ENCODE results near the gene NCOA4.
"Not testable (repeated sequence)": the region's sequence is repeated elsewhere in the genome, so short reads cannot be mapped to it uniquely, and the experiment has no call there.

The NCOA4 gene

DNA sequence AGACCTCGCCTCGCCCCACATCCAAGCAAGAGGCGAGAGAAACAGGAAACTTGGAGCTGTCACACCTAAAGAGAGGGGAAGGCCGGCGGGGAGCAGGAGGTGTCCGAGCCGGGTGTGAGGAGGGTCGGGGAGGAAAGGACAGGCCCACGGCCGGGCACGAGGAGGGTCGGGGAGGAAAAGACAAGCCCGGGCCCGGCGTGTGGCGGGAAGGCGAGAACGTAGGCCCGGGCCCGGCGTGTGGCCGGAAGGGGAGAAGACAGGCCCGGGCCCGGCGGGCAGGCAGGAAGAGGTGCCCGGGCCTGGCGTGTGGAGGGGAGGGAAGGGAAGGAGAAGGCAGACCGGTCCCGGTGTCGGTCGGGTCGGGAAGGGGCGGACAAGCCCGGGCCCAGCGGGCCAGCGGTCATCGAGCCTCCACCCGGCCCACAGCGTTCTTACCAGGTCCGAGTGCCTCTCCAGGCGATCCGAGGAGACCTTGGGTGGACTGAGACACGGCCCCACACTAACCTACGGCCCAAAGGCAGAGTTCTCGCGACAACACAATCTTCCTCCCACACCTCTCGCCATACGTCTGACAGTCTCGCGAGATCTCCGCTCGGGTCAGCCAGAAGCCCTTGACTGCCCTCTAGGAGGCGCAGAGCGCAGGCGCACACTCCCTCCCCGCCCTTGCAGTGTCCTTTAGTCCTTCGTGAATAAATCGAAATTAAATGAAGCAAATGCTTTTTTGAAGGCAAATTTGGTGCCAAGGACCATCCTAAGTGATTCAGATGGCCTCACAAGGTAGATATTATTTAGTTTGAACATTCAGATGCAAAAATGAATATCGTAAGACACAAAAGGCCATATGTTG is at the start of gene NCOA4:
TSS of gene NCOA4 (minus strand) at position 533 of the 847 bp plus-strand sequence. CDS start 13,943 bp downstream, outside the sequence.
- DNase-seq (ENCODE audit: low spot score): peak; percentile 96

DNA sequence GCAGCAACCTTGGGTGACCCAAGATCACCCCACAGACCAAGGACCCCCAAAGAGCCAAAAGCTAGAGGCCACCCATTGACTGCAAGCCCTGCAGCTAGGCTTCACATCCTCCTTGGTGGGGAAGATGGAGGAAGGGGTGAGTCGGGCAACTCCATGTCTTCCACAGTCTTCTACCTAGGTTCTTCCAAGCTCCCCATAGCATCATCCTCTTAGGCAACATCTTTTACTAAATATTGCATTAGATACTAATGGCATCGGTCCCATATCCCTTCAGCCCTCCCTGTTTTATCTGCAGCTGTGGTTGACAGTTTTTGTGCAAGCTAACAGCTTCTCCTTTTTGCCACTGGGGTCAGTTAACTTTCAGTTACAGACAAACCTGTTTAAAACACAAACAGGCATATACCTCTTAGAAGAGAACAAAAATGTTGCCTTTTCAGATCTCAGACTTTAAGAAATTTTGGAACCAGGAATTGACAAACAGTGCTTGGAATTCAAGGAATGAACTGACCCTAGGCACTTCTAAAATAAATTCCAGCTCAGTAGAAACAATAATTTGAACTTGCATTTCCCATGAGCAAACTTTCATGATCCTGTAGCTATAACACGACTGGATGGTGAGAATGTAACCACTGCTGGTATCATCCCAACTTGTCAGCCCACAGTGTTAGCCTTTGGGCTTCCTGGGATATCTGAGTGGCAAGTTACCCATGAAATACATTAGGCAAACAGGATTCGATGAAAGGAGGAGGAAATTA is 49.6 kb upstream of the NCOA4 start:
- DNase-seq (ENCODE audit: low spot score): no peak

DNA sequence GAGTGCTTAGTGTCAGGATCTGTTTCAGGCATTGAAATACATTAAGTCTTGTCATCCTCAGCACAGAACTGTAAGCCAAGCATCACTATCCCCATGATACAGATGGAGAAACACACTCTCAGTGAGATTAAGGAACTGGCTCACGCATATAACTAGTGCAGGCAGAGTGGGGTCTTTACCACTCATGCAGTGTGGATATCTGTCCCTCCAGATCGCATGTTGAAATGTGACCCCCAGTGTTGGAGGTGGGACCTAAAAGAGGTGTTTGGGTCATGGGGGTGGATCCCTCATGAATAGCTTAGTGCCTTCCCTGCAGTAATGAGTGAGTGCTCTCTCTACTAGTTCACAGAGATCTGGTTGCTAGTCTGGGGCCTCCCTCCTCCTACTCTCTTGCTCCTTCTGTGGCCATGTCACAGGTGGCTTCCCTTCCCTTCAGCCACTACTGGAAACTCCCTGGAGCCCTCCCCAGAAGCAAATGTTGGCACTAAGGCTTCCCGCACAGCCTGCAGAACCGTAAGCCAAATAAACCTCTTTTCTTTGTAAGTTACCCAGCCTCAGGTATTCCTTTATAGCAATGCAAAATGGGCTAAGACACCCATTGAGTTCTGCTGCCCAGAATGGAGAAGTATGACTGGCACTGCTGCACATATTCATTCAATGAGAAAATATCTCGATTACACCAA is 47.4 kb upstream of the NCOA4 start:
- no peak for DNase-seq (ENCODE audit: low spot score)

DNA sequence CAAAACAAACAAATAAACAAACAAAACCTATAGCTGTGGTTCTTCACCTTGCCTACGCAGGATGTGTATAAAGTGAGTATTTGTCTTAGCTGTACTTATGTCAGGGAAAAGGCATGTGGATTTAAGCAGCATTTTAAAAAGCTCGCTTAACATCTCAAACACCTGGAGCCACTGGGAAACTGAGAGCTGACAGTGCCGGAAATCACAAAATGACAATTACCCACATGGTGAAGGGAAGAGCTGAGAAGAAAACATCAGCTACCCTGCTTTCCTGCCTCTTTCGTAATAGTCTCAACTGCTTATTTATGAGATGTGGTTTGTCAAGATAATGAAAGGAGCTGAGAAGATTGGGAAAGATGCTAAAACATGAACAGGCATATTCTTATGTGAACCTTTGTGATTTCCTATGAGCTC is 46.7 kb upstream of the NCOA4 start:
- DNase-seq (ENCODE audit: low spot score): no peak

DNA sequence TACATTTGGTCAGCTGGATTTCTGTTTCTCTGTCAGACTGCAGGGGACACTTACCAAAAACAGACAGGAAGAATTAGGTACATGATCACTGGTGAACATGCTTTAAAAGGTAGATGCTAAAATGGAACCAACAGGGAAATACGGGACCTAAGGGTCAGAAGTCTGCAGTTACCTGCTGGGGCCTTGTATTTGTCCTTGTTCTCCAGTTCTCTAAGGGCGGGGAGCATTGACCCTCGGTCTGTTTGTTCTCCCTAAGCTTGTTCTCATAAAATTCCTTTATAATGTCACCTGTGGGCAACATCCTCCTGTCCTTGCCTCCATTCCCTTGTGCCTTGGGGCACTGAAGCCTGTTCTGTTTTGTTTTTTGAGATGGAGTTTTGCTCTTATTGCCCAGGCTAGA is 45.4 kb upstream of the NCOA4 start:
- DNase-seq (ENCODE audit: low spot score): no peak

DNA sequence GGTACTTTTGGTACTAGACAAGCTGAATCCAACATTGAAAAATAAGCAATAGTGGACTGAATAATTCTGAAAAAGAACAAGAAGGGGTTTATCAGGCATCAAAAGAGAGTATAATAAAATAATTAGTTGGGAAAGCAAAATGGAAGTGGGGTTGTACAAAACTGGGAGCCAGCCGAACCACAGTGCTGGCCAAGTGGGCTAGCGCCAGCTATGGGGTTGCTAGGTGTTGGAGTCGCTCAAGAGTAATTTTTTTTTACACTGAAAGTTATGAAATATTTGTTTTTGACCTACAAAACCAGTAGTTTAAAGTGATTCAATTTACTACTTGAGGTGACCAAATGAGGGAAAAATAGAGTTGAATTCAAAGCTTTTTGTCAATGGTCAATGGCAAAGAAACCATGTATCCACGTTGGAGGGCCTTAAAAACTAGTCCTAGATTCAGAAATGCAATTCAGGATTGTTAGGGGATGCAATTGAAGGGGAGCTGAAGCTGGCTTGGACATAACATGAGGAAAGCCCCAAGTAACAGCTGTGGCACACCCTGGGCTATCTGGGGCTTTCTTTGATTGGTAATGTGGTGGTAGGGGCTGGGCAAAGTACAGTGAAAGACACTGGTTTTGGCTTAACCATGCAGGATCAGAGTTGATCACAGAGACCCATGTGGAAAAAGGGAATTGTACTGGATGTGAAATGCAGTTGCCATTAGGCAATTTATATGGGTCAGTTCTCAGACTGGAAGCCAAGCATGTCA is 43.9 kb upstream of the NCOA4 start:
- no peak for DNase-seq (ENCODE audit: low spot score)

DNA sequence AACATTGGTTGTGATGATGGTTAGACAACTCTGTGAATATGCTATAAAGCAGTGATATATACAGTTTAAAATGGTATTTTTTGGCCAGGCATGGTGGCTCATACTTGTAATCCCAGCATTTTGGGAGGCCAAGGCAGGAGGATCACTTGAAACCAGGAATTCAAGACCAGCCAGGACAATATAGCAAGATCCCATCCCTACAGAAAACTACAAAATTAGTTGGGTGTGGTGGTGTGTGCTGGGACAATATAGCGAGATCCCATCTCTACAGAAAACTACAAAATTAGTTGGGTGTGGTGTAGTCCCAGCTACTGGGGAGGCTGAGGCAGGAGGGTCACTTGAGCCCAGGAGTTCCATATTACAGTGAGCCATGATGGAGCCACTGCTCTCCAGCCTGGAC is 43.1 kb upstream of the NCOA4 start:
- DNase-seq (ENCODE audit: low spot score): no peak

DNA sequence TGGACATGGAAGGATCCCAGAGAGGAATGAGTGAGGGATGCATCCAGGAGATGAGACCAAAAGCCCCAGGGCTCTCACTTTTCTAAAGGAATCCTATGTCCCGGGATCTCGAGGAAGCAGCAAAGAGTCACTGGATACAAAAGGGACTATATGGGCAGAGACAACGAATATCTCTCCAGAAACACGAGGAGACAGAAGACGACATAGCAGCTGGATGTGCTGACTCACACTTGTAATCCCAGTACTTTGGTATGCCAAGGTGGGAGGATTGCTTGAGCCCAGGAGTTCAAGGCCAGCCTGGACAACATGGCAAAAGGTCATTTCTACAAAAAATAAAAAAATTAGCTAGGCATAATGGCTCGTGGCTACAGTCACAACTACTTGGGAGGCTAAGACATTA is 40.3 kb upstream of the NCOA4 start:
- DNase-seq (ENCODE audit: low spot score): no peak

DNA sequence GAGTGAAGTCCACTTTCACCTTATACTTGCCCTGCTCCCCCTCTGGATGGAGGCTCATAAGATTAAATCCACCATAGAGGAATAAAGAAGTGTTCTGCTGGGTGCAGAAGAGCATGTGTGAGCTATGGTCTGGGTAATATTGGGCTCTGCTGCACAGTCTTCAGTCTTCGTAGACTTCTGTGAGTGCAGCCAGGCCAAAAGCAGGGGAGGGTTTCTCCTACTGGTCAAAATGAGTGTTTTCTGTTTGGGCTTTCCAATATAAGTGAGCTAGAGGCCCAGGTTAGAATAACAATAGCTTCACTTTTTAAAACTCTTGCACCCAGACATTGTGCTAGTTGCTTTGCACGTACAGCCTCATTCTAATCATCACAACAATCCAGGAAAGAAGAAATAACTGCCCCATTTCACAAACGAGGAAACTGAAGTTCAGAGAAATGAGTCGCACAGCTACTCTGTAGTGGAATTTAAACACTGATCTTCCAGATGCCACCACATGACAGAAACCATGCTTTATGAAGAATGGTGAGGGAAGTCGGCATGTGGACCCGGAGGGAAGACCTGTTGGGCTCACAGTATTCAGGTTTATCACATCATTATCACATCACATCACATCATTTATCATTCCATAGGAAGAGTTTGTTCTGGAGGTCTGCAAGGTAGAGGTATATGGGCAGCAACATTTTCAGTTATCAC is 39.5 kb upstream of the NCOA4 start:
- DNase-seq (ENCODE audit: low spot score): no peak

DNA sequence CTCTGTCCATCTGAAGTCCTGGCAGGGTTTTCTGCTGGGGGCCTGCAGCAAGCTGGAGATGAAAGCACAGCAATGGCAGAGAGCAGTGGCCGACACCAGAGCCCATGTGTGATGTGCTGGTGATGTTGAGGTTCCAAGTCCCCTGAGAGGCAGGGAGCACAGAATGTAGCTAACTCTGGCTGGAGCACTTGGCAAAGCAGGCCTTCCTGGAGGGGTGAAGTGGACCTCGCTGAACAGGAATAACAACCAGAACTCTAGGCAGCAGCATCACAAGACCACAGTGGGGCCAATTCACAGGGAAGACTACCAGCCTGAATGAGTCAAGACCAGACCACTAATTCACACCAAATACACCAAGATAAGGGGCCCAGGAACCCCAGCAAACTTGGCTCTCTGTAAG is 38.5 kb upstream of the NCOA4 start:
- DNase-seq (ENCODE audit: low spot score): no peak

DNA sequence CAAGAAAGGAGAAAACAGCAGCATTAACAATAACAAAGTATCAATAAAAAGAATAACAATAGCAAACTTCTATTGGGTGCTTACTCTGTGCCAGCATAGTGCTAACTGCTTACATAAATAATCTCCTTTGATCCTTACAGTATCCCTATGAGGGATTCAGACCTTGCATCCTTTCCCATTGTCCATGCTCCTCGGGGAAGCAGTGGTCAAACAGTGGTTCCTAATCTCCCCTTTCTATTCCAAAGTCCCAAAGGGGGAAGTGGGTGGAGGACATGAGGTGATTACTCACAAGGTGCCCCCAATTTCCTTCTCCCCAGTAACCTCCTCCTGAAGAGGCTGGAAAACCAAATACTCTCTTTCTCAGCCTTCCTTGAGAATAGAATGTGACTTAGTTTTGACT is 37.7 kb upstream of the NCOA4 start:
- no peak for DNase-seq (ENCODE audit: low spot score)

DNA sequence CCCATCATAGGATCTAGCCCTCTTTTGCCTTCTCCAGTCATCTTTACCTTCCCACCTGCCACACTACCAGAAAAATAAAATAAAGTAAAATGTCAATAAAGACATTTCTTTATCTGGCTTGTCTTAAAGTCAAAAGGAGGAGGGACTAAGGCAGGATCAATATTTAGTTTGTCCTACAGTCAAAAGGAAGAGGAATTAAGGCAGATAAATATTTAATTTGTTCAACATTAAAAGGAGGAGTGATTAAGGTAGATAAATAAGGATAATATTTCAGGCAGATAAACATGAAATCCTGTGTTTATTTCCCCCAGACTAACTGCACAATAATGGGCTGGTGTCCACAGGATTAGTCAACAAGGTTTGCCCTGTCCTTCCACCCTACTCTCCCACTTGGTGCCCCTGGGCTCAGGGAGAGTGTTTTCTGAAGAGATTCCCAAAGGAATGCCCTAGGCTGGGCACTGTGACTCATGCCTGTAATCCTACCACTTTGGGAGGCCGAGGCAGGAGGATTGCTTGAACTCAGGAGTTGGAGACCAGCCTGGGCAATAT is 33.9 kb upstream of the NCOA4 start:
- no peak for DNase-seq (ENCODE audit: low spot score)

DNA sequence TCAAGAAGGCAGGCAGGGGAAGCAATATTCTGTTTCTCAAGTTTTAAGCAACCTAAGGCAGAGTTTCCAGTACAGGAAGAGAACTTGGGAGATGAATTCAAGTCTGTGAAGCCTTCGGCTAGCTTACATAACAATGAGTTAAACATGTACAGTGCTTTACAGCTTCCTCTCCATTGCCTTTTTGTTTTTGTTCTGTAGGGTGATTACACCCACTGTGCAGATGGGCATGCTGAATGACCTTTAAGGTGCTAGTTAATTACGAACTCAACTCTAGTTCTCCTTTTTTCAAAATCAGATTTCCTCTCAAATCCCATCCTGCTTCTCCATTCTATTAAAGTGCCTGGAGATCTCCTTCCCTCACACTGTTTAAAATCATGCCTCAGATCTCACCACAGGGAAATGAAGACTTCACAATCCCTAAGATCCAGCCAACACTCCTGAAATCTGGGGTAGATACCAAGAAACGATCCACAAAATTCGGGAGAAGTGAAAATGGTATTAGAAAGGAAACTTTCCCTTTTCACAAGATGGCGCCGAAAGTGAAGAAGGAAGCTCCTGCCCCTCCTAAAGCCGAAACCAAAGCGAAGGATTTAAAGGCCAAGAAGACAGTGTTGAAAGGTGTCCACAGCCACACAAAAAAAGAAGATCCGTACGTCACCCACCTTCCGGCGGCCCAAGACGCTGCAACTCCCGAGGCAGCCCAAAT is 32.5 kb upstream of the NCOA4 start:
- no peak for DNase-seq (ENCODE audit: low spot score)

DNA sequence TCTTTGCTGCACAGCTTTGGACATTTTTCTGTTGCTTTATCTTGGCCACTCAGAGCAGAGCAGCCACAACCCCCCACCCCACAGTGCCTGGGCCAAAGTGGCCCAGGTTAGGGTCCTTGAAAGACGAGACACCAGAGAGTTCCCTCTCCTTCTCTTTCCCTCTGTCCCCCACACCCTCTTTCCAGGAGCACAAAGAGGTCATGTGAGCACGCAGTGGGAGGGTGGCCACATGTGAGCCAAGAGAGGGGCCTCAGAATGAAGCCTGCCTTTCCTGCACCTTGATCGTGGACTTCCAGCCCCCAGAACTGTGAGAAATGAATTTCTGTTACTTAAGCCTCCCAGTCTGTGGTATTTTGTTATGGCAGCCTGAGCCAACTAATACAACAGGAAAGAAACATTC is 30.3 kb upstream of the NCOA4 start:
- no peak for DNase-seq (ENCODE audit: low spot score)

DNA sequence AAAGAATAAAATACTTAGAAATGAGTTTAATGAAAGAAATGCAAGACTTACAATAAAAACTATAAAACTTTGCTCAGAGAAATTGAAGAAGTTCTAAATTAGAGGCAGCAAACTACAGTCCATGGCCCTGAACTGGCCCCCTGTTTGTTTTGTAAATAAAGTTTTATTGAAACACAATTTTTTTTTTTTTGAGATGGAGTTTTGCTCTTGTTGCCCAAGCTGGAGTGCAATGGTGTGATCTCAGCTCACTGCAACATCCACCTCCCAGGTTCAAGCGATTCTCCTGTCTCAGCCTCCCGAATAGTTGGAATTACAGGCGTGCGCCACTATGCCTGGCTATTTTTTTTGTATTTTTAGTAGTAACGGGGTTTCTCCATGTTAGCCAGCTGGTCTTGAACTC is 27.5 kb upstream of the NCOA4 start:
- DNase-seq (ENCODE audit: low spot score): not testable (repeated sequence)

DNA sequence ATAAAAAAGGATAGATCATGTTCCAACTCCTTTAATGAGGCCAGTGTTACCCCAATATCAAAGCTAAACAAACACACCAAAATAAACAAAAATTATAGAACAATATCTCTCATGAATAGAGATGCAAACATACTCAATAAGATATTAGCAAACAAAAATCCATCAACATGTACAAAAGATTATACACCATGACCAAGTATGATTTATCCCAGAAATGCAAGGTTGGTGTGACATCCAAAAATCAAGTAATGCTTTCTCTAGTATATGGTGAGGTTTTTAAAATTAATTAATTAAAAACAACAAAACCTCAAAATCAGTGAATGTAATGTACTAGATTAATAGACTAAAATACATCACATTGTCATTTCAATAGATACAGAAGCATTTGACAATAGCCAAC is 26.6 kb upstream of the NCOA4 start:
- DNase-seq (ENCODE audit: low spot score): no peak

DNA sequence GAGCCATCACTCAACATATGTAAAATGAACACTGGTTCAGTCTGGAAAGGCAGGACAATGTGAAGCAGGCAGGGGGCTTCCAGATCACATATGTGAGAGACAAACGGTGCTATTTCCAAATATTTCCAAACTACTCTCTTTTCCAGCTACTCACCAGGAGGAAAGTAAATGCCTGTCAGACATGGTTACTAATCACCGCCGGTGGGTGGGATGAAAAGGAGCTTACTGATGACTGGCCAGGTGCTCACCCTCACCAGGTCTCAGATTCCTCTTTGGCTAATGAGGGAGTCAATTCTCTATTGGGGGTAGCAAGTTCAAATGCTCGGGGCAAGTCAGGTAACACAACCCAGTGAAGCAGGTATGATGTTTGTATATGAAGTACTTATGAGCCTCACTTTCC is 25.3 kb upstream of the NCOA4 start:
- no peak for DNase-seq (ENCODE audit: low spot score)

DNA sequence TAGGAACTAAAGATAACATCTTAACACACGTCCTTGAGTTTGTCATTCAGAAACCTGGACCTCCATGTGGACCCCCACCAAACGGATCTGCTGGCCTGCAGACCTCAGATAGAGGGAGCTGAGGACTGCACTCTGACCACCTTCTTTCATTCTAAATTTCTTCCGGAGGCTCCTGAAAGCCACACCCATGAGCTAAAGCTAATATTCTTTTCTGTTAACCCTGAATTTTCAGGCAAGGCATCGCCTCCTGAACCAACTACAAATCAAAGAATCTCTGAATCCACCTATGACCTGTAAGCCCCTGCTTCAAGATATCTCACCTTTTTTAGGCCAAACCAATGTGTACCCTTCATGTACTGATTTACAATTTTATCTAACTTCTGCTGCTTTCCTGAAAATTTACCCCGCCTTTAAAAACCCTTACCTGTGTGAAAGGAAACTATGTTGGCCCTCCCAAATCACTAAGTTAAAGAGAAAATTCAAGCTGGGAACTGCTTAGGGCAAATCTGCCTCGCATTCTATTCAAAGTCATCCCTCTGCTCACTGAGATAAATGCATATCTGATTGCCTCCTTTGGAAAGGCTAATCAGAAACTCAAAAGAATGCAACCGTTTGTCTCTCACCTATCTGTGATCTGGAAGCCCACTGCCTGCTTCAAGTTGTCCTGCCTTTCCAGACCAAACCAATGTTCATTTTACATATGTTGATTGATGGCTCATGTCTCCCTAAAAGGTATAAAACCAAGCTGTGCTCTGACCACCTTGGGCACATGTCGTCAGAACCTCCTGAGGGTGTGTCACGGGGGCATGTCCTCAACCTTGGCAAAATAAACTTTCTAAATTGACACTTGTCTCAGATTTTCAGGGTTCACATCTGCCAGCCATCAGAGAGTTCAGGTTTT is 23.4 kb upstream of the NCOA4 start:
- DNase-seq (ENCODE audit: low spot score): no peak

DNA sequence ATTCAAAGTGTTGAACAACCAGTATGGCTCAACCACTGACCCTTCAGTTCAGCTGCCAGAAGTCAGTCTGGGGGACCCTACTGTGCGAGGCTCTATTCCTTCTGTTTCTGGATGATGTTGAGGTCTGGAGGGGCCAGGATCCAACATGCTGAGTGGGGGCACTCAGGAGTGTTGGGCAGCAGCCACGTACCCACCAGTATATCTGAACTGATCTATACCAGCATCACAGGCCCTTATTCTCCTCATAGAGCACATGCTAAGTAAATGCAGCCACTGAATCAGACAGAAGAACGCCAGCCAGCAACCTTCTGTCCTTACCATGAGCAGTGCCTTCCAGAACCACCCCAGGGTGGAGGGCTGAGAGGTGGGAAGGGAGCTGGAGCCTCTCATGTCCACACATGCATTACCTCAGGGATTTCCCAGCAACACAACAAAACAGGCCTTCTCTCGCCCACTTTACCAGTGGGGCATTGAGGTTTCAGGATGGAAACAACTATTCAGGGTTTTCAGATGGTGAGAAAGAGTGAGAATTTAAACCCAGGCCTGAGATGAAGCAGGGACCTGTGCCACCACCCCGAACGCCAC is 22.5 kb upstream of the NCOA4 start:
- DNase-seq (ENCODE audit: low spot score): no peak
